HG03066 (cell line): ENCODE results near the gene GNLY.

Experiments used
- ATAC-seq: cut with Tn5 transposase; IDR thresholded peaks from one replicate; pipeline ENCODE4 v1.9.1; 2021; ENCODE audit warnings: low read depth; ENCODE audit not compliant: unreplicated experiment

Gene GNLY

DNA sequence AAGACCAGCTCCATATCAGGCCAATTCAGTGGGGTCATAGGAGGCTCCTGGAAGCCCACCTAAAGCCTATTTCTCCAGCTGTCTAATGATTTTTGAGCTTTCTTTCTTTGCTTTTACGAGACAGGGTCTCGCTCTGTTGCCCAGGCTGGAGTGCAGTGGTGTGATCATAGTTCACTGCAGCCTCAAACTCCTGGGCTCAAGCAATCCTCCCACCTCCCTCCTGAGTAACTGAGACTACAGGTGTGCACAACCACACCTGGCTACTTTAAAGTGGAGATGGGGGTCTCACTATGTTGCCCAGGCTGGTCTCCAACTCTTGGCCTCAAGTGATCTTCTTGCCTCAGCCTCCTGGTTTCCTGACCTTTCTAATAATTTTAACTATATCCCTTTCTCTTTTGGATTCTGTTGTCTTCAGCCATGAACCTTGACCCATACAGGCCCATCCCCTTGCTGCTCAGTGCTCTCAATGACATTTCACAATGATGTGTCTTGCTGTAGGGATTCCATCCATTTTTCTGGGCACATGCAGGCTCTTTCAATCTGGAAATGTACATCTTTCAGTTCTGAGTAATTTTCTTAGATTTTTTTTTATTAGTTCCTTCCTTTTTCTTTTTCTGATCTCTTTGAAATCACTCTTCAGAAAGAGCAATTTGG, 29.7 kb downstream of the GNLY start:
- ATAC-seq, result no peak

- no peak for ATAC-seq
These were observed 30.6 kb downstream of the GNLY start for GRCh38 chr2:85724731-85725181.

GRCh38 chr2:85725451-85725850, 31.3 kb downstream of the GNLY start:
- no peak for ATAC-seq

DNA sequence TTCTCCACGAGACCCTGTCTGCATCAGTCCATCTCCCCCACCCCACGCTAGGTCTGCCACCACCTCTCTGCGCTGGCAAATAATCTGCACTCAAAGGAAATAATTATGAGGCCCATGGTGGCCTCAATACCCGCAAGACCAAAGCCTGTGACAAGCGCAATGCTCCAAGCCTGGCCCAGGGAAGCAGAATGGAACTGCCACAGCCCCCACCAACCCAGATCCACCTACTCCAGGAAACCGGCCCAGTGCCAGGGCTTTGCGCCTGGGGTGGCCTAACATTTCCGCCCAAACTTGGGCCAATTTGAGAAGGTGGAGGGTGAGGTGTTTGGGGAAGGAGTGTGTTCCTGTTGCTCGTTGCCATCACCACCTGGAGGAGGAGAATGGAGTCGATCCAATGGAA, 33.6 kb downstream of the GNLY start:
- no peak for ATAC-seq

GRCh38 chr2:85728342-85728741, 34.2 kb downstream of the GNLY start:
- no peak for ATAC-seq

GRCh38 chr2:85728883-85729824, 35.0 kb downstream of the GNLY start:
- no peak for ATAC-seq

DNA sequence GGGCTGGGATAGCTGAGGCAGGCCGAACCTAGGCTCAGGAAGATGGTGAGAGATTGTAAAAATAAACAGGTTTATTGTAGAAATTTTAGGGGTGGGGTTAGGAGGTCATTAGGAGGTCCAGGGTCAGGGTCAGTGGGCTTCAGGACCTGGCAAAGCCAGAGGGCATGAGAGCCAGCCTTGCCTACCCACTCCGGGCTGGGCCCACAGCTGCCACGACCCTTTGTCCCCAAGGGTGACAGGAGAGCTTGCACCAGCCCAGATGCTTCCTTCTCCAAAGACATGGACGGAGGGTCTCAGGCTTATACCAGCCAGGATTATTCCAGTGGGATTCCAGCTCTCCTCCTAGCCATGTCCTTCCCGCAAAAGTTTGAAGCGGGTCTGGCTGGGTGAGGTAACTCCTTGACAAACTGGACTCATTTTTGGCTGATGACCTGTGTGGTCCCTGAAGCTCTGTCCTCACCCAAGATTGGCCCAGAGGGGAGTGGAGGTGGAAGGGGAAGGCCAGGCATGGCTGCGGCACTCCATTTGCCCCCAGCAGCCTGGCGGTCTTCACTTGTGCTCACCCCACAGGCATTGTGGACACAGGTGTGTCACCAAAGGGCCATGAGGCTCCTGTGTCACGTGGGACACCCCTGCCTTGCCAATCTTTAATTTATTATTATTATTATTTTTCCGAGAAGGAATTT, 35.8 kb downstream of the GNLY start:
- ATAC-seq, result no peak

DNA sequence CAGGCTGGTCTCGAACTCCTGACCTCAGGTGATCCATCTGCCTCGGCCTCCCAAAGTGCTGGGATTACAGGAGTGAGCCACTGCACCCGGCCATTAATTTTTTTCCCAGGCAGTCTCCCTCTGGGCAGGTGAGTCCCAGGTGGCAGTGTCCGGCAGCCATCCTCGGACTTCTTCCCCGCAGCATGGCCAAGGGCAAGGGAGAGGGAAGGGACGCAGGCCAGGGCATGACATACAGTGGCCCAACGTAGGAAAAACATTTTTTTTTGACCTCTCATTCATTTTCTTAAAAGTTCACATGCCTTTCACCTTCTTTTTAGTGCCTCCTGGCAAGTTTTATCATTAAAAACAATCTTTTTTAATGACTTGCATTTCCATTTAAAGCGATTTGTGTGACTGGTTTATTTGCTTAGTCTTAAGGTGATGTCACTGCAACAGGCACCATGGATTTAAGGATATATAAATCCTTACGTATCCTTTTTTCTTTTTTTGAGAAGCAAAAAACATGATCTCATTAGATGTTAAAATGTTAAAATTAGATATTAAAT, 36.6 kb downstream of the GNLY start:
- ATAC-seq, result no peak

- no peak for ATAC-seq
These were observed 37.4 kb downstream of the GNLY start for GRCh38 chr2:85731606-85732005.

- ATAC-seq, result no peak
These were observed 38.4 kb downstream of the GNLY start for GRCh38 chr2:85732467-85733120.

DNA sequence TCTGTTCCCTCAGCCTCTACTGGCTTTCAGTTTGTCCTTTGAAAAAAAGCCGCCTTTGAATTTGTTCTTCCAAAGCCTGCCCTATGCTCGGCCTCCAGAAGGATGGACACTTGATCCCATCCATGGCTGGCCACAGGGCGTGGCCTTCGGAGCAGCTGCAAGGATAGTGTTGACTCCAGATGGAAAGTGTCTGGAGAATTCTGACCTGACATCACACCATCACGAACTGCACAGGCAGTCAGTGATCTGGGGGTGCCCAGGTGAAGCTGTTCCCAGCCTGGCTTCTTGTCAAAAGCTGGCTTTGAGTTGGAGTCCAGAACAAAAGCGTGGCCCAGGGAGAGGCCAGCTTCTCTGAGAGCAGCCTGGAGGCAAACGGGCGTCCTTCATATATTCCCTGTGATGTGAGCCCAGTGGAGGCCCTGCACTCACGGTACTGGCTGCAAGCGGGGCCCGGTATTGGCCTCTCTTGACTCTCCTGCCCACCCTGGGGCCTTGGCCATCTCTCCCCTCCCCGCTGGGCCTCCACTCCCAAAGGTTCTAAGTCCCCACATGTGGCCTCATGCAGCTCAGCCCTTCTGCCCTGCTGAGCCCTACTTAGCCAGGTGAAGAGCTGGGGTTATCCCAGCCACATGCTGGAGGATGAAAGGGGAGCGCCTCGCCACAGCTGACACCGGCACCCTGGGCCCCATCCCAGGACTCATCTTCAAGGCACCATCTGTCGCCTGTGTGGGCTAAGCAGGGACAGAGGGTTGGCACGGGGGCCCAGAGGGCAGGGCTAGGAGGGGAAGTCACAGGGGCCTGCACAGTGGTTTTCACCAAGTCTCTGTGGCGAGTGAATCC, 39.2 kb downstream of the GNLY start:
- ATAC-seq, result no peak

DNA sequence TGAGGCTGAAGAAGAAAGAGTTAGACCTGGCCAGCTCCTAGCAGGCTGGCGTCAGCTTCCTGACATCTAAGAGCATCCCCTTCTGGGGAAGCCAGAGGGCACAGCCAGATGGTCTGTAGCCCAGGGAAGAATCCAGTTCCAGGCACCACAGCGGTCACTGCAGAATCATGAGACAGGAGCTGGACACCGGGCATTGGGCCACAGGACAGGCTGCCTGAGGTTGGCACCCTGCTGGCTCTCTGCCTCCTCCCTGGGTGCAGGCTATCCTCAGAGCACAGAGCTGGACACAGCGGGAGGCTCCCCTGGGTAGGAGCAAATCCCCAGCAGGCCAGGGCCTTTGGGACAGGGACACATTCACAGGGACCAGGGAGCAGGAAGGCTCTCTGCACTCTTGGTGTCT, 39.9 kb downstream of the GNLY start:
- no peak for ATAC-seq

GRCh38 chr2:85734942-85735608, 40.9 kb downstream of the GNLY start:
- no peak for ATAC-seq

DNA sequence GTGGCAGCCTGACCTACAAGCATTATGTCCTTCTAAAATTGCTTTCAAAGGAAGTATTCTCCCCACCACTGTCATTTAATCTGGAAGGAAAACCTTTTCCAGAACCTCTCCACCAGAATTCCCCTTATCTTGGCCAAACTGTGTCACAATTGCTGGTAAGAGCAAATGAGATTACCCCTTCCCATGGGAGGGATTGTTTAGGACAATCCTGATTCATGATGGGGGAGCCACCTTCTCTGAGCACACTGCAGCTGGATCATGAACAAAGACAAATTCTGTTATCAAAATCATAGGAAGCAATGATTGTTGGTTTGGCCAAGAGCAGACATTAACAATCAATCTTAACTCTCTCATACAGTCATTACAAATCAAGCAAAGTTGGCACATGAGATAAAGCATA, 41.5 kb downstream of the GNLY start:
- no peak for ATAC-seq

DNA sequence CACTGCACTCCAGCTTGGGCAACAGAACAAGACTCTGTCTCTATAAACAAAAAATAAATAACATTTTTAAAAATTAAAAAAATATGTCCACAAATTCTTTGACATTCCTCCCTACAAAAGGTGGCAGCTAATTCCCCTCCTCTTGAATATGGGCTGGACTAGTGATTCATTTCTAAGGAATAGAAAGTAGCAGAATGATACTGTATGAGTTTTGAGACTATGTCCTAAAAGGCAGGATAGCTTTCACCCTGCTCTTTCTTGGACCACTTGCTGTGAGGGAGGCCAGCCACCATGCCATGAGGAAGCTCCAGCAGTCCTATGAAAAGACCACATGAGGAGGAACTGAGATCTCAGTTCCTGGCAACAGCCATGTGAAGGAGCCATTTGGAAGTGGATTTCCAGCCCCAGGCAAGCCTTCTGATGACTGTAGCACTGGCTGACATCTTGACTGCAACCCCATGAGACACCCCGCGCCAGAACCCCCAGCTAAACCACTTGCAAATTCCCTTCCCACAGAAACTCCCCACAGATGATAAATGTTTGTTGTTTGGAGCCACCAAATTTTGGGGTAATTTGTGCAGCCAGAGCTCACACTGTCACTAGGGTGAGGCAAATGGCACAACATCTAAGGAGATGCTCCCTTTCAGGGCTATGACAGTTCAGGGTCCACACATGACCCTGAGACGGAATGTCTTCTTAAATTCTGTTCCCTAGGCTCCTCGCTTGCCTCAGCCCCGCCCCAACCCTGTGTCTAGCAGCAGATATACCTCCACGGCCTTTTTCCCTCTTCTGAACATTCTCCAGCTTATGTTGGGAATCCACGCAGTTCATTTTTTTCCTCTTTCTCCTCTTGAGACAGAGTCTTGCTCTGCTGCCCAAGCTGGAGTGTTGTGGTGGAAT, 42.5 kb downstream of the GNLY start:
- ATAC-seq, result no peak

DNA sequence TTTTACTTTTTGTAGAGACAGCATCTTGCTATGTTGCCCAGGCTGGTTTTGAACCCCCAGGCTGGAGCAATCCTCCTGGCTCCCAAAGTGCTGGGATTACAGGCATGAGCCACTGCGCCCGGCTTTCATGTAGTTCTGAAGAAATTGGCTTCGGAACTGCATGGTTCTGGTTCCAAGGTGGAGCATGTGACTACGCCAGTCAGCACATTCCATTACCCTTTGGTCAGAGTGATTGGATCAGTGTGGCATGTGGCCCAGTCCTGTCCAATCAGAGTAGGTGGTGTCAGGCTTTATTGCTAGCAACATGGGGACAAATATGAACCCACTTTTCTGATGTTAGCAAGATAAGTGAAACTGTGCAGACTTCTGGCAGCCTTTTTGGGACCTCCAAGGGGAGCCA, 43.3 kb downstream of the GNLY start:
- no peak for ATAC-seq

GRCh38 chr2:85737961-85738360, 43.8 kb downstream of the GNLY start:
- no peak for ATAC-seq

DNA sequence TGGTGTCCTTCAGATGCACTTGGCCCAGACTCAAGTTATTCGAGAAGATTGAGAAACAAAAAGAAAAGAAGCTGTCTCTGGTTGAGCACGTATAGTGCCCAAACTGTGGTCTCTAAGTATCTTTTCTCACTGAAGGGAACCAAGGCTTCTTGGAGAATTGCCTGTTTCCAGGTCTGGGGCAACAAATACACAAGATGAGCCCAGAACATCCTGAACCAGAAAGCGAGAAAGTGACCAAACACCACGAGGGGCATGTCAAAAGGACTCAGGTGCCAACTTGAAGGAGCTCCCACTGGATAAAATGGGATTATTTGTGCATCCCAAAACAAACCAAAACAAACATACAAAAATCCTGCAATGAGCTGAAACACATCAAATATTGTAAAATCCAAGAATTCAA, 46.0 kb downstream of the GNLY start:
- ATAC-seq, result no peak
